ENCODE results near the gene PARD6G.

Gene PARD6G

DNA sequence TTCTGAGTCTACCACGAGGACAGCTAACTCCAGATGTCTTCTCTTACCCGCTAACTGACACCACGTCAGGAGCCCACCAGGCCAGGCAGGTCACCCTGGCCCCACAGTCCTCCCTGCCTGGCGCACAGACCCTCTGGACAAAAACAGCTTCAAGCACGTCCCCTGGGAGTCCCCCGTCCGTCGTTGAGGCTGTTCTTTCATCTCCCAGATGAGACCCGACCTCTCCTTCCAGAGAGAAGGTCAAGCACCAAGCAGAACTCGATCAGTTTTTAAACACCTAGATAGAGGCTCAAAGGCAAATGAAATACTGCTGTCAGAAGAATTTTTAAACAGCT, 57.8 kb downstream of the PARD6G start:
- no peak for DNase-seq

DNA sequence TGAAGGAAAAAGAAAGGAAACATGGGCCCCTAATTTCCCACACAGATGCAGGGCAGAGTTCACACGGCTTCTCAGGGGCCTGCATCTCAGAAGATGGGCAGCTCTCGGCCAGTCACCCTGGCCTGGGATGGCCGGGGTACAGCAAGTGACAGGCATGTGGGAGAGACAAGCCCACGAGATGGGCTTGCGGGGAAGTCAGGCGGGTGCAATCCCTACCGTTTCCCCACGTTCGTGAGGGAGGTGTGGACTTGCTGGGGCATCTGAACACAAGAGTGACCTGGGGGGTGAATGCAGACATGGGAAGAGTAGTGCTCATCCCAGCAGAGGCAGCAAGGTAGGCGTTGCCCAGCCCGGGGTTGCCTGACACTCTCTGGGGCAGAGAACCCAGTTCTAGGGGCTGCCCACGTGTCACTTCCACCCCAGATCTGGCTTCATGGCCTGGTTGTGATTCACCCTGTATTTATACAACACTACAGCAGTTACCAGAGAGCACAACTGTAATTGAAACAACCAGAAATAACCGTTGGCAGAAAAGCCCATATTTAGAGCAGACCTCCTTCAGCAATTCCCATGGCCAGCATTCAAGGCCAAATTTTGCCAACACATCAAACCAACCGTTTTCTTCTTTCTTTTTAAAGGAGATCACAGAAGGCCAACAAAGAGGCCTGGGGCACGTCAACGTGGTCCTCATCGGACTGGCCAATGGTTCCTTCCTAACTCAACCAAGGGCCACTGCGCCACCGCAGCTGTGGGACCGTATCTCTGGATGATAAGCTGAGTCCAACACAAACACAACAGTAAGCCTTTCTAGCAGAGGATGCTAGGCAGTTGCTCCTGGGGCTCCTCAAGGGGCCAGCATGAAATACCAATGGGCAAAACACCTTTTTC, 58.4 kb downstream of the PARD6G start:
- DNase-seq = no peak

DNA sequence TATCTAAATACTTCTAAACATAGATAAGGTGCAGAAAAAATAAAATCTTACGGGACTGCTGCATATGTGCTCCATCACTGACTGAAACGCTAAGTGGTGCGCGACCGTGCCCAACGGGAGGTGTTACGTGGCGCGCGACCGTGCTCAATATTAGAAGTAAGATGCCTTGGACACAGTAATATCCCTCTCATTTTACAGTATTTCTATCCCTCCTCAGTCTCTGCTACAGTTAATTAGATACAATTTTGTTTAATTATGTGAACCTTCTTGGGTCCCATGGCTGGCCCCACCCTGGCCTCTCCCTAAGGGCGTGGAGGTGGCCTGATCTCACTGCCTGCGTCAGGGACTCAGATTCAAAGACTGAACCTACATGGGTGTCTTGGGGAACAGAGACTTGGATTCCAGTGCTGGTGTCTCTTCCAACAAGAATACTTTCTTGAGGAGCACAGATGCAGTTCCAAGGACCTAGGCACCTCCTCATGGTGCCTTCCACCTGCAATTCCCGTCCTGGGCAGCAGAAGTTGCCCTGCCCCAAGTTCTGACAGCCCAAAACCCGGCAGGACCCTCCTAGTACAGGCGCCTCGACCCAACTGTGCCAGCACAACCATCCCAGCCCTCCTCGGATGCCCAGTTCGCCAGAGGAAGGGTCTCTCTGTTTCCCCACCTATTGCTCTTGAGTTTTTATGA, 59.2 kb downstream of the PARD6G start:
- DNase-seq = no peak

DNA sequence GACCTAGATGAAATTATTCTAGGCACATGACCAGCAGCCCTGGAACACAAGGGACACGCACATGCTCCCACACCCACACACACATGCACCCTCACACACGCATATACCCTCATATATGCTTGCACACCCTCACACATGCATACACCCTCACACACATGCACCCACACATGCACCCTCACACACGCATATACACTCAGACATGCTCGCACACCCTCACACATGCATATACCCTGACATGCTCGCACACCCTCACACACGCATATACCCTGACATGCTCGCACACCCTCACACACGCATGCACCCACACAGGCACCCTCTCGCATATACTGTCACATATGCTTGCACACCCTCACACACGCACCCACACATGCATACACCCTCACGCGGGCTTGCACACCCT, 61.8 kb downstream of the PARD6G start:
- DNase-seq = no peak

DNA sequence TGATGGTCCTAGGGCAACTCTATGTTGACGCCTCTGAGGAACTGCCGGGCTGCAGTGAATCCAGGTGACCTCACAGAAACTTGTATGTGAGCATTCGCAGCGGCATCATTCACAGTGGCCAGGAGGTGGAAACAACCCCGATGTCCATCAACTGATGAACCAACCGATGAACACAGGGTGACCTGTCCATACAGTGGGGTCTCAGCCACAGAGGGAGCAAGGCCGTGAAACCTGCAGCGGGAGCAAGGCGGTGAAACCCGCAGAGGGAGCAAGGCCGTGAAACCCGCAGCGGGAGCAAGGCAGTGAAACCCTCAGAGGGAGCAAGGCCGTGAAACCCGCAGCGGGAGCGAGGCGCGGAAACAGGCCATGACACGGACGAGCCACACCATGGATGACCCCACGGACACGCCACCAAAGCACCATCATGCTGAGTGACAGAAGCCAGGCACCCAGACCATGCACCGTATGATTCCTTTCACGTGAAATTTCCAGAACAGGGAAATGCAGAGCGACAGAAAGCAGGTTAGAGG, 63.0 kb downstream of the PARD6G start:
- DNase-seq = no peak

DNA sequence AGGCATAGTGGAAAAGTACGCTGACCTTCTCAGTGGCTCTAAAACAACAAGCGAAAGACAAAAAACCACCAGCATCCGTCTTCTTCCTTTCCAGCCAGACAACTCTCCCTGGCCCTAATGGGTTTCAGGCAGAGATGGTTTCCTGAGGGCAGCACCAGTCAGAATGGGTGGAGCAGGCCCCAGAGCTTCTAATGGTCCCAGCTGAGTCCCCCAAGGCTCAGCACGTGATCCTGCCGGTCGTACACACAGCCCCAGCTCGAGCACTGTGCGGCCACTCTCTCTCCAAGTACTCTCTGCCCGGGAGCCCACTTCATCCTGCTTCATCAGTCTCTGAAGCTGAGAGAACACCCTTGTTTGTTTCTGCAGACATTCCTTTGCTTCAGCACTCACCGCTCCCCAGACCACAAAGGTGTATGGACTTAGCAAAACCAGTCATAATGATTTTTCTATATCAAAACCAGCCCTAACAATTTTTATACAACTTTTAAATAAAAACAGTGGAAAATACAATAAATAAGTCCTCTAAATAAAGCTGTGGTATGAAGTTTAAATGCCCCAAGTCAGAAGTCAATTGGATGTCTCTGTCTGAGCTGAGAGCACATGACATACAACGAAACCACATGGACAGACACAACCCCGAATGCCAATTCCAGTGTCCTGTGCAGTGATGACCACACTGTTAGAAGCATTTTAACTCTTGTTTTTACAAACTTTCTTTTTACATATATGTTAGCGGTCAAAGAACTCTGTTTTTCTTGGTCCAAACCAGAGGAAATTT, 63.9 kb downstream of the PARD6G start:
- no peak for DNase-seq

DNA sequence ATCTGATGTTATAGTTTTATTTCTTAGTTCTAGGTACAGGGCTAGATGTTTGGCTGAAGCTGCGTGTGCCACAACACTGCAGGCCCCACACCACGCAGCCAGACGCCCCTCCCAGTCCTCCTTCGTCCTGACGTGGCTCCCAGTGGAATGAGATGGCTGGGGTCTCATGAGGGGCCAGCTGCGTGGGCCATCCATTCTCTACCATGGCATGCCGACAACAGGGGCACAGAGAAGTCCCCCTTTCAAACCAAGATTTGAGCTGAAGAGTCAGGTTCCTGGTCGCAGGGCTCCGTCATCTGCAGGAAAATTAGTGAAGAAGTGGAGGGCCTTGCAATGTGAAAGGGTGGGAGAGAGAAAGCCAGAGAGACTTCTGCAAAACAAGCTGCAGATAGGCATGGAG, 64.5 kb downstream of the PARD6G start:
- no peak for DNase-seq

DNA sequence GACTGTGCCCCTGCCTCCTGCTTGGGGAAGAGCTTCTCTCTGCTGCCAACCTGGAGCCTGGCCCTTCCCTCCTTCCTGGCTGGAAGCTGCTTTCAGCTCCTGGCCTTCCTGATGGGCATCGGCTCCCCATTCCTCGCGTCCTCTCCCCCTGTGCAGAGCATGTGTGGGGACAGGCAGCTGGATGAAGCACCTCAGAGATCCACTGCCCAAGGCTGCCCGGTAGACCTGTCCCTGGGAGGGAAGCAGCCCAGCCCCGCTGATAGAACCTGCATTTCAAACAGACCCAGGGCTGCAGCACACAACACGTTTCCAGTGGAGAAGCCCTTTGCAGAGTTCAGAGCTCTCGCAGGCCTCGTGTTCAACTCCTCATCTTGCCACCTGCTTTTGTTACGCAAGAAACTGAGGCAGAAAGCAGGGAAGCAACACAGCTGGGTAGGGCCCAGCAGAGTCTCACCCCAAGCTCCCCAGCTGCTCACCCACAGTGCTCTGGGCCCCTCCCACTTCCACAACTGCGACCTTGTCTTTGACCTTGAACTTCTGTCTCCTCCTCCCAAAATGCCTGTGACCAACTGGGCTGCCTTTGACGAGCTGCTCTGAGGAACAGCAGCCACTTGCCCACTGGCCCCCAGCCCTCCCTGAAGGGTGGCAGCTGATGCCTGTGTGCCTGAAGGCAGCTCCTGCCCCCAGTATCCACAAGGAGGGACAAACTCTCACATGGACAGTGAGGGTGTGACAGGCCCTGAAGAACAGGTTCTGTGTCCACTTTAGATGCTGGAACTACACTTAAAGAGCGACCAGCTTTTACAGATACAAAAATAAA, 65.5 kb downstream of the PARD6G start:
- DNase-seq = no peak

DNA sequence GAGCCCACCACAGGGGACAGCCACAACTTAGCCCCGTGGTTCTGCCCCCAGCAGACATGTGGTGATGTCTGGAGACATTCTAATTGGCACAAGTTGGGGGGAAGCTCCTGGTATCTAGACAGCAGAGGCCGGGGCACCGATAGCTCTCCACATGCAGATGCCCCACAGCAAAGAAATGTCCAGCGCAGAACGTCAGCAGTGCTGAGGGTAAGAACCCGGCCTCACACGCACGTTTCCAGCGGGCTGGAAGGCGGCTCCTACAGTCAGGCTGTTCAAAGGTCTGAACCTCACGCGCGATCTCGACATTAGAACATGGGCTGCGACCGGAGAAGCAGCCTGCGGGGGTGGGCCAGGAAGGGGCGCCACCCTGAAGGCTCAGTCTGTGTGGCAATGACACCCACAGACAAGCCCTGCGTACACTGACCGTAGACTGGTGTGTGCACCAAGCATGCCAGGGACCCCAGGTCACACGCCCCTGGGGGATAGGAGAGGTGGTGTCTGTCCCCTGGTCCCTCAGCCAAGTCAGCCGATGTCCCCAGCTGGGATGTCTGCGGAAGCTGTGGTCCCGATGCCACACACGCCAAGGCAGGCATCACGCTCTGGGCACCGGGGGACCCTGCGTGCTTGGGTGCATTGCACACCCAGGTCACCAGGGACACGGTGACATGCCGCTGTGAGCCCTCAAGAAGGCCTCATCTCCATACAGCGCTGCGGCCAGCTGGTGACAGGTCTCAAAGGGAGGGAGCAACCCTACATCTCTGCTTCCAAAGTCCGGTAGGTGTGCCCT, 66.3 kb downstream of the PARD6G start:
- no peak for DNase-seq

DNA sequence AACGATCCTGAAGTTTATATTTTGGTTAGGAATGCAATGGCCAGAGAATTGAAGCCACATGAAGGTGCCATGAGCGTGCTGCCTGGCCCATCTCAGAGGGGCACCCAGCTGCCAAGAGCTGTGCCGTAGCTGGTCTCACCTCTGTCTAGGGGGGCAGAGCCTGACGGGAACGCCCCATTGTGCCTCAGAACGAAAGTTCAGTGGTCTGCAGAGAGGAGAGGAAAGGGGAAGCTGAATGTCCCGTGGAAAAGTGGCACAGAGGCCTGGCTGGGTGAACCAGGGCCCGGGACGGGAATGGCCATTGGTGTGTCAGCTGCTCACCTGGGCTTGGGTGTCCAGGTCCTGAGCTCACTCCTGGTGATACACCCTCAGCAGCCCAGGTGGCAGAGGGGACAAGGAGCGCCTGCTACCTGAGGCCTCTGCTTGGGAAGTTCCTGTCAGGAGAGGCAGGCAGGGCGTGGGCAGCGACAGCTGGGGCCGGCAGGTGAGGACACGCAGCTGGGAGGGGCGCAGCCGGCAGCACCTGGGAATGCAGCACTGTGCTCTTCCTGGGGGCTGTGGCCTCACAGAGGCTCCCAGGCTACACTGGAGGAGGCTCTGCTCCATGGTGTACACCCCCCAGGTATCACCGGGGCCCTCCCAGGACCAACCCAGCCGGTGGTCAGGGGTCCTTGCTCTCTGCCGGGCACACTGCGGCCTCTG, 67.3 kb downstream of the PARD6G start:
- no peak for DNase-seq

DNA sequence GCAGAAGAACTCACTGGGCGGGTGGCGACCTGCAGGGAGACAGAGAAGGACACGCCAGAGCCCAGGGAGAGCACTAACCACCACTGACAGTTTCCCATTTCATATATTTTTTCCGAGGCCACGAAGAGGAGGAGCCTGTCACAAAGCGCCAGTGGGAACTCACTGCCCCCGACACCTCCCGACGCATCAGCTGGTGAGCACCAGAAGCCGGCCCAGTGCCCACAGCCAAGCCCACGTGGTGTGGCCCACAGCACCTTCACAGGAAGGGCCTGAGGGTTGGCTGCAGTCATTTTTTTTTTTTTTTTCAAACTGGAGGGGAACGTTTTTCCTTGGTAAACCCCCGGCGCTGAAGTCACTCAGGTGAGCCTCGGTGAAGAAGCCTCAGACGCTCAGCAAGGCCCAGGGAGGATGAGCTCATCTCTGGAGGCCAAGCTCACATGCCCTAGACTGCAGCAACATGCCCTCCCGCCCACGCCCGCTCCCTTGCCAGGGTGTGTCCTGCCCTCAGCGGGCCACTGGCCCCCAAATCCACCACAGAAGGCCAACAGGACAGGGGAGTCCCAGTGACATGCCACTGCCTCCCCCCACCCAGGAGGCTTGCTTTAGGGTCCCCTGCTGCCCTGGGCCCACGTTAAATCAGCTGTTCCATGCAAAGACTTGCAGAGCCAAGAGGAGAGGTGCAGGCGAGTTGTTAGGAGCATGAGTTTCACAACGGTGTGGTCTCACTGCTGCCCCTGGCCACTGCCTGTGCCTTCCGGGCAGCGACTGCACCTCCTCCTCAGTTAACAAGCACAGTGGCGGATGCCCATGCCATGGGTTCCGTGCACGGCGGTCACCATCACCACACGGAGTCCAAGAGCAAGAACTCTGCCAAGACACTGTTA, 68.1 kb downstream of the PARD6G start:
- DNase-seq = no peak

DNA sequence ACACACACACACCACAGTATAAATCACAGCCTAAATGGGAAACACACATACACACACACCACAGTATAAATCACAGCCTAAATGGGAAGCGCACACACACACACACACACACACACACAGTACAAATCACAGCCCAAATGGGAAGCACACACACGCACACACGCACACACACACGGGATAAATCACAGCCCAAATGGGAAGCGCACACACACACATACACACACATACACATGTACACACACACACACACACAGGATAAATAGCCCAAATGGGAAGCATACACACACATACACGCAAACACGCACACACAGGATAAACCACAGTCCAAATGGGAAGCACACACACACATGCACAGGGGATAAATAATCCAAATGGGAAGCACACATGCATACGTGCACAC, 70.2 kb downstream of the PARD6G start:
- DNase-seq = no peak

DNA sequence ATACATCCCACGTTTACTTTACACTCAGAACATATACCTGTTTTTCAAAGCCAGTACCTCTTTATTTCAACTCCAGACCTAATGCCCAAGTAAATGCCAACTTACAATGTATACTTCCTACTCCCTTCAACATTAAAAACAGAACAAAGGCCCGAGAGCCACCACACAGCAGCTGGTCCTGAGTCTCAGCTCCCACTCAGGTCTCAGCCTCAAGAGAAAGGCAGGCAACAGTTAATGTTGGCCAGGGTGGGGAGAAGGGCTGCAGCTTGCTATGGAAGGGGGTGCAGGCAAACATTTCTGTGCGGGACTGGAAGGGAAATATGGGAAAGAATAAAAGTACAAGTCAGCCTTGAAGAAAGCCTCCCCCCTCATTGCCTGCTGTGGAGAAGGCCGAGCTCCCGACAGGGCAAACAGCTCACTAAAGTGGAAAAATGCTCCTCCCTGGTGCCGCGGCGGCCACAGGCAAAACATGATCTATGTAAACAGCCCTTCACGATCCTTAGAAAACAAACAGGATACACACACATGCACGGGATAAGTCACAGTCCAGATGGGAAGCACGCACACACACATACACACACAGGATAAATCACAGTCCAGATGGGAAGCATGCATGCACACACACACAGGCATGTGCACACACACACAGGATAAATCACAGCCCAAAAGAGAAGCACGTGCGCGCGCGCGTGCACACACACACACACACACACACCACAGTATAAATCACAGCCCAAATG, 70.8 kb downstream of the PARD6G start:
- no peak for DNase-seq

DNA sequence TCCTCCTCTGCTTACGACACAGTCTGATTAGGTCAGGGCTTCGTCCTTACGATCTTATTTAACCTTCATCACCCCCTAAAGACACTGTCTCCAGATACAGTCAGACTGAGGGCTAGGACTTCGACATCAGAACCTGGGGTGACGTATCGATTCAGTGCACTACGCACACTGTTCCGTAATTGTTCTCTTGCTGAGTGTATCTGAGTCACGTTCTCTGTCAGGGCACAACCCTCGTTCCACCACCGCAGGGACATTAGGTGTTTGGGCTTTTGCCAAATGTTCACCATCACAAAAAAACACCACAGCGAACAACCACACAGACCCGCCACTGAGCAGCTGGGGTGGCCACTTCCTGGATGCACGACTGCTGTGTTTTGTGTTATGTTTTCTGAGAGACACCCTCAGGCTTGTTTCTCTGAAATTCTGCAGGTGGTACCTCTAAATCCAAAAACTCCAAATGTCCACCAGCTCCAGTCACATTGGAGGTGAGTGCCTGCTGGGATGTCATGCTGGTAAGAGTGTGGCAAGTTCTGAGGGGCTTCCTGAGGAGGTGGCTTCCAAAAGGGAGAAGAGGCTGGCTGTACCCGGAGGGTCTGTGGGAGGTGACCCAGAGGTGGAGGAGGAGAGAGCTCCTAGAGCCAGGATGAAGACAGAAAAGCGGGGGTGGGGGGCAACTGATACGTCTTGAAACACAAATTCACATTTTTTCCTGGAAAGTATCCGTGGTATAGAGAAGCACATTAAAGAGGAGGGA, 71.7 kb downstream of the PARD6G start:
- DNase-seq = no peak

DNA sequence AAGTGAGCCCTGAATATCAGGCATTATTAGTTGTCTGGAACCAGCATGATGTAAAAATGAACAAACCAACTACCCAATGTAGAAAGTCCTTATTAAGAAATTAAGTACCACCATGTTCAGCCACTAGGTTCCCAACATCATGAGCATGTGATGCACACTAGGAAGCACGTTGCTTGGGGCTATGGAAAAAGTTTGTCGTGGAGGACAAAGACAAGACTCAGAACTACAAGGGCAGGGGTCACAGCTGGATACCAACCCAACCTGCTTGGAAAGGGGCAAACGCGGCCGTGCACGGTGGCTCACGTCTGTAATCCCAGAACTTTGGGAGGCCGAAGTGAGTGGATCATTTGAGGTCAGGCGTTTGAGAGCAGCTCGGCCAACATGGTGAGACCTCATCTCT, 74.3 kb downstream of the PARD6G start:
- DNase-seq = no peak

DNA sequence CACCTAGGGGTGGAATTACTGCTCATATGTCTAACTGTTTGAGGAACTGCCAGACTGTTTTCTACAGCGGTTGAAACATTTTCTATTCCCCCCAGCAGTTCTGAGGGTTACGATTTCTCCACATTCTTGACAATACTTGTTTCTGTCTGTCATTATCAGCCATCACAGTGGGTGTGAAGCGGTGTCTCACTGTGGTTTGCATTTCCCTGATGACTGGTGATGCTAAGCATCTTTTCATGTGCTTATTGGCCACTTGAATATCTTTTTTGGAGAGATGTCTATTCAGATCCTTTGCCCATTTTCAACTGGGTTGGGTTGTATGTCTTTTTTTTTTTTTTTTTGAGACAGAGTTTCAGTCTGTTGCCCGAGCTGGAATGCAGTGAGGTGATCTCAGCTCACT, 75.3 kb downstream of the PARD6G start:
- DNase-seq = no peak

DNA sequence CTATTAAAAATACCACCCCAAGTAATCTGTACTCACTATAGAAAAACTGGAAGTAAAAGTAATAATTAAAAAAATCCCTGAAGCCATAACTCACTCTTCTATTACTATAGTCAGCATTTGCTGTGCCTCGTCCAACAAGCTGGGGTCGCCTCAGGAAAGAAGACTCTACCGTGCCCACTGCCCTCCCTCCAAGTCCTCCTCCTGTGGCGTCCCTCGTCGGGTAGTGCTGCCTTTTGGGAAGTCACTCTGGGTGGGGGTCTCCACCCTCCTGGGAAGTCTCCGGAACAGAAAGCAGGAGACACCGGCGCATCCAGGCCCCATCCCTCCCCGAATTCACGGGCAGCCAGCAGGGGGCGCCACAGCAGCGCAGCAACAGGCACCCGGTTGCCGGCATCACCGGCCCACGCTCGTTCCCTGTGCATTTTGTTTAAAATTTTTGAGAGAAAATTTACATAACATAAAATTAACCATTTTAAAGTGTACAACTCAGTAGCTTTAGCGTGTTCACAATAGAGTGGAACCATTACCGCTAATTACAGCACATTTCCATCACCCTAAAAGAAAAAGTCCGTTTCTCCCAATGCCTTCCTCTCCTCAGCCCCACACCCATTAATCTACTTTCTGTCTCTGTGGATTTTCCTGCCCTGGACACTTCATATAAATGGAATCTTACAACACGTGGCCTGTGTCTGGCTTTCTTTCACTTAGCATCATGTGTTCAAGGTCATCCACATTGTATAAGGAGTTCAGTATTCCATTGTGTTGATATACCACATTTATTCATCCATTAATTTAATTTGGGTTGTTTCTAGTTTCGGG, 76.1 kb downstream of the PARD6G start:
- no peak for DNase-seq
